HFF-Myc (cell line): ENCODE measurements around the gene ATP6V1G3.
A peak's percentile ranks its signal among the peaks of the same experiment; 100 is the strongest.
"Not testable (repeated sequence)": the region's sequence is repeated elsewhere in the genome, so short reads cannot be mapped to it uniquely, and the experiment has no call there.

Experiments
- DNase-seq: peaks from one replicate; pipeline ENCODE4 v3.0.0-alpha.2; 2011; ENCODE audit warnings: low read depth; ENCODE audit errors: extremely low read depth
- H3K4me3 ChIP-seq: replicated peaks from 2 replicates; pipeline ENCODE4 v1.5.1; 2011; ENCODE audit warnings: low read depth, mild to moderate bottlenecking, control low read depth, low read length
- CTCF ChIP-seq: IDR thresholded peaks from 2 replicates; pipeline ENCODE4 v1.5.1; 2012; ENCODE audit warnings: mild to moderate bottlenecking, low read depth, low read length, control low read depth; ENCODE audit errors: missing control alignments

Gene ATP6V1G3

GRCh38 chr1:198540580-198540979, at the start of gene ATP6V1G3:
Gene ATP6V1G3, minus strand, starts transcription at chr1:198540680. Its CDS starts 30 bp downstream, at chr1:198540650.
- TF ChIP-seq CTCF = no peak
- DNase-seq = no peak
- H3K4me3 ChIP-seq = no peak within 1 kb of the TSS

GRCh38 chr1:198588845-198589244, 48.4 kb upstream of the ATP6V1G3 start:
- TF ChIP-seq CTCF = no peak
- no peak overlapping the region for H3K4me3 ChIP-seq
- no peak for DNase-seq

- no peak for DNase-seq
- TF ChIP-seq CTCF = no peak
Measured at GRCh38 chr1:198584163-198584562, 43.7 kb upstream of the ATP6V1G3 start.

GRCh38 chr1:198583209-198583802, 42.8 kb upstream of the ATP6V1G3 start:
- DNase-seq, H3K4me3 ChIP-seq: not testable (repeated sequence)

More at GRCh38 chr1:198584163-198584562, 43.7 kb upstream of the ATP6V1G3 start:
- no peak overlapping the region for H3K4me3 ChIP-seq

- DNase-seq = peak; percentile 44
- no peak overlapping the region for H3K4me3 ChIP-seq
- no peak for TF ChIP-seq CTCF
Measured at GRCh38 chr1:198577444-198577843, 37.0 kb upstream of the ATP6V1G3 start.

GRCh38 chr1:198575798-198576641, 35.5 kb upstream of the ATP6V1G3 start:
- no peak for DNase-seq
- TF ChIP-seq CTCF = no peak

GRCh38 chr1:198575292-198575691, 34.8 kb upstream of the ATP6V1G3 start:
- H3K4me3 ChIP-seq = no peak overlapping the region
- TF ChIP-seq CTCF = no peak
- no peak for DNase-seq

More at GRCh38 chr1:198575798-198576641, 35.5 kb upstream of the ATP6V1G3 start:
- no peak overlapping the region for H3K4me3 ChIP-seq
